ENCODE data around the gene MAPK7. TPM values are rescaled to one million over a fixed set of nuclear protein-coding genes. Genes with fewer than 3 reads are reported as not detected.

The MAPK7 gene
- total and polyA plus RNA-seq, 2 of the 8 experiments (the other 6 are each of a cell fraction or from before 2014, with no cell fraction given) = 15.2 to 28.1 TPM

- WGBS, 2 experiments (ENCODE audit: extremely low coverage in 1 of 2, insufficient coverage in 1 of 2, insufficient read length in 1 of 2, insufficient replicate concordance in 2 of 2, low coverage in 1 of 2, low lambda C conversion rate in 2 of 2, missing lambda C conversion rate in 1 of 2) = 93% methylated on average over 16 of the region's 16 CpGs; no CpG with 5 or more reads in 1 of the 2 experiments
These were observed 9.1 kb upstream of the MAPK7 start for GRCh38 chr17:19369107-19369778.

More at GRCh38 chr17:19369107-19369778, 9.1 kb upstream of the MAPK7 start:
- H3K9ac ChIP-seq (replicated peaks in 1 of 4; ENCODE audit: extremely low read depth in 1 of 4, low read depth in 3 of 4, low read length in 3 of 4) = no peak overlapping the region
- no peaks in the 10 kb centered on the region for H4K20me1 ChIP-seq (replicated peaks in 1 of 2; ENCODE audit: control insufficient read depth in 1 of 2, insufficient read depth in 2 of 2, low read length in 2 of 2)
- CTCF ChIA-PET (ENCODE audit: partially characterized antibody) = interaction anchor here (0.8 to 1.0 kb wide), 2 partner anchors 28 to 121 kb away, joined by 3 read pairs; no protein-coding TSS in a partner anchor
- POLR2A ChIA-PET (ENCODE audit: partially characterized antibody) = interaction anchor here (0.8 to 1.8 kb wide), 3 partner anchors 8 to 17 kb away, joined by 3 to 5 read pairs (median 3); no protein-coding TSS in a partner anchor
- H3K9me3 ChIP-seq (ENCODE audit: insufficient read depth in 2 of 2, low read depth in 1 of 2, low read length in 1 of 2) = no peaks in the 10 kb centered on the region
- H3K23ac ChIP-seq (ENCODE audit: insufficient read length) = no peak overlapping the region
- peaks cover 0 to 6% (median 3%) of the 10 kb centered on the region in 4 experiments; a peak in 5 of 7 replicates for H3K4me1 ChIP-seq (replicated peaks in 1 of 4; ENCODE audit: control insufficient read depth in 3 of 4, insufficient read depth in 4 of 4, low read length in 3 of 4)
- no peak overlapping the region for H2BK5ac ChIP-seq (ENCODE audit: low read depth, low read length)
- no peak overlapping the region for H4K5ac ChIP-seq (ENCODE audit: insufficient read length, low read depth, low read length)
- H2BK15ac ChIP-seq (ENCODE audit: low read length) = no peak overlapping the region
- H4K91ac ChIP-seq (replicated peaks; ENCODE audit: insufficient read length, low read length) = no peak overlapping the region
- no peak for DNase-seq (ENCODE audit: low read depth in 1 of 2, low spot score in 2 of 2)
- H2BK120ac ChIP-seq (replicated peaks; ENCODE audit: low read depth, low read length) = no peak overlapping the region
- H3K27ac ChIP-seq (ENCODE audit: low read depth, low read length) = no peak overlapping the region
- no peak overlapping the region for H2AFZ ChIP-seq (ENCODE audit: low read length)
- no peak overlapping the region for H3K14ac ChIP-seq (ENCODE audit: insufficient read length)
- H3K36me3 ChIP-seq (ENCODE audit: control insufficient read depth in 2 of 4, insufficient read depth in 4 of 4, low read length in 3 of 4) = no peaks in the 10 kb centered on the region
- no peak for FAIRE-seq
- H3K18ac ChIP-seq (ENCODE audit: extremely low read depth, low read length) = no peak overlapping the region
- no peak overlapping the region for H3K4me2 ChIP-seq (ENCODE audit: insufficient read depth in 1 of 2, low read depth in 2 of 2, low read length in 2 of 2)
- H3K23me2 ChIP-seq (ENCODE audit: low read depth, low read length) = no peaks in the 10 kb centered on the region
- H4K8ac ChIP-seq (ENCODE audit: extremely low read depth, insufficient read depth, low read length) = no peak overlapping the region
- H3K27me3 ChIP-seq (replicated peaks in 1 of 4; ENCODE audit: control insufficient read depth in 3 of 4, extremely low read depth in 1 of 4, insufficient read depth in 3 of 4, low read length in 3 of 4) = no peaks in the 10 kb centered on the region
- H3K79me1 ChIP-seq (ENCODE audit: low read depth, low read length) = no peaks in the 10 kb centered on the region
- no peak overlapping the region for H2BK20ac ChIP-seq (ENCODE audit: low read length)
- no peak overlapping the region for H3K56ac ChIP-seq (replicated peaks; ENCODE audit: insufficient read length, low read depth, low read length)
- peak overlapping the region; percentile 60; the same call in 1 of the 2 replicates for H2BK12ac ChIP-seq (ENCODE audit: low read depth, low read length)
- no peak overlapping the region for H3K4ac ChIP-seq (replicated peaks; ENCODE audit: insufficient read length, low read depth, low read length)
- TF ChIP-seq KDM1A (IDR thresholded peaks at IDR 0.05; ENCODE audit: borderline replicate concordance, low read length) (no peak), JUN (IDR thresholded peaks at IDR 0.05; ENCODE audit: low read depth, low read length) (no peak), SP2 (IDR thresholded peaks at IDR 0.05; ENCODE audit: low read length) (no peak), SUZ12 (IDR thresholded peaks at IDR 0.05; ENCODE audit: low read length) (no peak), ASH2L (IDR thresholded peaks at IDR 0.05; ENCODE audit: low read length) (no peak), PHF8 (conservative IDR thresholded peaks at IDR 0.05; ENCODE audit: low read depth, low read length) (no peak)
- no peak overlapping the region for H2AK5ac ChIP-seq (ENCODE audit: low read depth, low read length)
- H3K4me3 ChIP-seq (ENCODE audit: extremely low read depth in 1 of 4, insufficient read depth in 2 of 4, low read depth in 3 of 4, low read length in 4 of 4) = no peak overlapping the region
- H3K79me2 ChIP-seq (ENCODE audit: control insufficient read depth in 1 of 2, insufficient read depth in 2 of 2, low read length in 2 of 2) = no peaks in the 10 kb centered on the region

All from H1 (cell line).